NOMO-1 treated with DMSO at 0.1 percent for 48 hours (cell line): ENCODE data around the gene PFDN6.
"Not testable (repeated sequence)": the region's sequence is repeated elsewhere in the genome, so short reads cannot be mapped to it uniquely, and the experiment has no call there.

Experiments used
- DNase-seq: peaks from one replicate; lab custom pipeline; 2025; ENCODE audit not compliant: unreplicated experiment; lab: John Stamatoyannopoulos, UW

PFDN6 gene

GRCh38 chr6:33288921-33289783, at the start of gene PFDN6, which contains the start of gene WDR46:
Gene PFDN6 (plus strand): TSS chr6:33289601. CDS start chr6:33289857, 256 bp downstream.
Gene WDR46 (minus strand): TSS chr6:33289239. CDS start chr6:33289170, 69 bp downstream.
- DNase-seq: peak; percentile 96

- DNase-seq: peak; percentile 8
These were observed 47.4 kb upstream of the PFDN6 start for GRCh38 chr6:33241968-33242367.

GRCh38 chr6:33243476-33243875, 45.9 kb upstream of the PFDN6 start:
- no peak for DNase-seq

GRCh38 chr6:33247977-33248642, 41.3 kb upstream of the PFDN6 start:
- DNase-seq: peak; percentile 65

GRCh38 chr6:33248643-33248931, 40.8 kb upstream of the PFDN6 start:
- DNase-seq: no peak

GRCh38 chr6:33248932-33249731, 40.3 kb upstream of the PFDN6 start:
- DNase-seq: peak; percentile 100

- no peak for DNase-seq
These were observed 39.4 kb upstream of the PFDN6 start for GRCh38 chr6:33249732-33250630.

- no peak for DNase-seq
These were observed 38.7 kb upstream of the PFDN6 start for GRCh38 chr6:33250731-33251130.

GRCh38 chr6:33251395-33252012, 37.9 kb upstream of the PFDN6 start:
- DNase-seq: no peak

GRCh38 chr6:33252759-33253158, 36.6 kb upstream of the PFDN6 start:
- no peak for DNase-seq

- DNase-seq: no peak
These were observed 34.8 kb upstream of the PFDN6 start for GRCh38 chr6:33254591-33254990.

- DNase-seq: no peak
These were observed 30.4 kb upstream of the PFDN6 start for GRCh38 chr6:33259032-33259431.

- not testable (repeated sequence) for DNase-seq
These were observed 26.9 kb upstream of the PFDN6 start for GRCh38 chr6:33262490-33262889.

- no peak for DNase-seq
These were observed 25.4 kb upstream of the PFDN6 start for GRCh38 chr6:33264015-33264414.

GRCh38 chr6:33271117-33271467, 18.3 kb upstream of the PFDN6 start:
- peak; percentile 42 for DNase-seq

GRCh38 chr6:33271468-33272274, 17.7 kb upstream of the PFDN6 start, which contains the start of the genes RPS18 and VPS52:
Gene RPS18 (plus strand): TSS chr6:33272075. CDS start chr6:33272120, 45 bp downstream.
Gene VPS52 (minus strand): TSS chr6:33271876. CDS start chr6:33271675, 201 bp downstream.
- peak; percentile 99 for DNase-seq

GRCh38 chr6:33272275-33273128, 16.9 kb upstream of the PFDN6 start:
- no peak for DNase-seq
